NT2/D1 (cell line): ENCODE measurements around the gene PLEKHA5.
"Not testable (repeated sequence)": the region's sequence is repeated elsewhere in the genome, so short reads cannot be mapped to it uniquely, and the experiment has no call there.

Source experiments
- SUZ12 ChIP-seq: IDR thresholded peaks from 2 replicates; pipeline ENCODE4 v1.6.1; 2011; ENCODE audit not compliant: insufficient read length, insufficient read depth; ENCODE audit errors: extremely low read depth
- ZNF274 ChIP-seq: IDR thresholded peaks from 2 replicates; pipeline ENCODE4 v1.6.1; 2011; ENCODE audit warnings: mild to moderate bottlenecking, low read depth, low read length

- TF ChIP-seq SUZ12, ZNF274: not testable (repeated sequence)
Observed at GRCh38 chr12:19305621-19306020, 176.1 kb downstream of the PLEKHA5 start.
